ENCODE results near the gene USP36.

USP36 gene

GRCh38 chr17:78836420-78837021, 4.1 kb downstream of the USP36 start:
- no peak for DNase-seq

GRCh38 chr17:78834571-78834970, 6.0 kb downstream of the USP36 start:
- no peak for DNase-seq

GRCh38 chr17:78832541-78832810, 8.1 kb downstream of the USP36 start:
- no peak for DNase-seq

- DNase-seq, result no peak
Measured at GRCh38 chr17:78831688-78832540, 8.7 kb downstream of the USP36 start.

- DNase-seq, result no peak
Measured at GRCh38 chr17:78829477-78829876, 11.1 kb downstream of the USP36 start.

GRCh38 chr17:78828470-78829185, 12.0 kb downstream of the USP36 start:
- peak; percentile 21 for DNase-seq

- DNase-seq, result peak; percentile 29
Measured at GRCh38 chr17:78826836-78827509, 13.6 kb downstream of the USP36 start.

GRCh38 chr17:78826421-78826820, 14.2 kb downstream of the USP36 start:
- no peak for DNase-seq

- DNase-seq, result no peak
Measured at GRCh38 chr17:78825696-78826095, 14.9 kb downstream of the USP36 start.

GRCh38 chr17:78824240-78824639, 16.4 kb downstream of the USP36 start:
- DNase-seq, result no peak

GRCh38 chr17:78823282-78824046, 17.1 kb downstream of the USP36 start:
- DNase-seq, result no peak

- DNase-seq, result no peak
Measured at GRCh38 chr17:78822552-78822951, 18.1 kb downstream of the USP36 start.

GRCh38 chr17:78821961-78822360, 18.7 kb downstream of the USP36 start:
- no peak for DNase-seq

GRCh38 chr17:78820841-78821240, 19.8 kb downstream of the USP36 start:
- no peak for DNase-seq

- DNase-seq, result no peak
Measured at GRCh38 chr17:78819806-78820792, 20.5 kb downstream of the USP36 start.

GRCh38 chr17:78819402-78819801, 21.2 kb downstream of the USP36 start:
- no peak for DNase-seq

- DNase-seq, result peak; percentile 88
Measured at GRCh38 chr17:78818932-78819331, 21.7 kb downstream of the USP36 start.

- no peak for DNase-seq
Measured at GRCh38 chr17:78818152-78818846, 22.3 kb downstream of the USP36 start.

GRCh38 chr17:78817123-78817522, 23.5 kb downstream of the USP36 start:
- no peak for DNase-seq

- no peak for DNase-seq
Measured at GRCh38 chr17:78815696-78816095, 24.9 kb downstream of the USP36 start.

GRCh38 chr17:78812855-78813254, 27.8 kb downstream of the USP36 start:
- no peak for DNase-seq

Measured in hematopoietic multipotent progenitor cell treated with erythropoietin and hydrocortisone succinate and interleukin-3 and kit ligand, for 4 days (in vitro differentiated cells).